ENCODE results near the gene BEND5.

DNA sequence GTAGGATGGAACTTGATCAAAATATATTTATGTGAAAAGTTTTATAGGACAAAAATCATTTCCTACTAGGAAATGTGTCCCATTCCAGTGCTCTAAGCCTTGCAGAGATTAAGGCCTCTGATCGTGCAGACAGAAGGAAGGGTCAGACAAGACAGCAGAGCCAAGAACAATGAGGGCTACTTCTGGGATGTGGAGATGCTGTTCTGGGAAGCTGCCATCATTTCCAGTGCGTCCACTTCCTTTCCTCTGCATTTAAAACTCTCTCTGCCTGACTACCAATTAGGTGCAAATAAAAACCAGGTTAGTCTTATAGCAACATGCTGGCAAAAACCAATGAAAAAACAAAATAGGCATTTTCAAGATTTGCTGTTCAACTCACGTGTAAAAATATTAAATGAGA, 36.1 kb downstream of the BEND5 start:
- TF ChIP-seq, protein P1, sequence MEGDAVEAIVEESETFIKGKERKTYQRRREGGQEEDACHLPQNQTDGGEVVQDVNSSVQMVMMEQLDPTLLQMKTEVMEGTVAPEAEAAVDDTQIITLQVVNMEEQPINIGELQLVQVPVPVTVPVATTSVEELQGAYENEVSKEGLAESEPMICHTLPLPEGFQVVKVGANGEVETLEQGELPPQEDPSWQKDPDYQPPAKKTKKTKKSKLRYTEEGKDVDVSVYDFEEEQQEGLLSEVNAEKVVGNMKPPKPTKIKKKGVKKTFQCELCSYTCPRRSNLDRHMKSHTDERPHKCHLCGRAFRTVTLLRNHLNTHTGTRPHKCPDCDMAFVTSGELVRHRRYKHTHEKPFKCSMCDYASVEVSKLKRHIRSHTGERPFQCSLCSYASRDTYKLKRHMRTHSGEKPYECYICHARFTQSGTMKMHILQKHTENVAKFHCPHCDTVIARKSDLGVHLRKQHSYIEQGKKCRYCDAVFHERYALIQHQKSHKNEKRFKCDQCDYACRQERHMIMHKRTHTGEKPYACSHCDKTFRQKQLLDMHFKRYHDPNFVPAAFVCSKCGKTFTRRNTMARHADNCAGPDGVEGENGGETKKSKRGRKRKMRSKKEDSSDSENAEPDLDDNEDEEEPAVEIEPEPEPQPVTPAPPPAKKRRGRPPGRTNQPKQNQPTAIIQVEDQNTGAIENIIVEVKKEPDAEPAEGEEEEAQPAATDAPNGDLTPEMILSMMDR (conservative IDR thresholded peaks at IDR 0.05 in 1 of 2, IDR thresholded peaks at IDR 0.05 in 1 of 2; ENCODE audit: extremely low read depth in 1 of 2, insufficient read depth in 1 of 2, low read depth in 1 of 2, low read length in 2 of 2): no peak
- TF ChIP-seq EZH2 (IDR thresholded peaks at IDR 0.05; ENCODE audit: borderline replicate concordance, low read length): no peak

All from mammary epithelial cell (primary cell).